Ovary (tissue), 3 donors: Measurements from ENCODE around the gene UNC13B.

ENCODE experiments used
- EP300 ChIP-seq: sonication (generic); formaldehyde crosslinking; IDR thresholded peaks from one replicate; pipeline ENCODE4 v1.6.1; 2017; ENCODE audit warnings: antibody characterized with exemption
- POLR2A ChIP-seq: fragments of 450-650 bp; IDR thresholded peaks from one replicate; pipeline ENCODE4 v1.6.1; 2017; ENCODE audit warnings: antibody characterized with exemption, mild to moderate bottlenecking, moderate library complexity
- TF ChIP-seq, protein P1 (sequence below), 3 donors: fragments of 450-650 bp in 2 of 3; fragments of 200-600 bp in 1 of 3; IDR thresholded peaks; one replicate each; pipeline versions ENCODE4 v1.5.1 to v1.8.0; 2016 to 2022; ENCODE audit warnings: antibody characterized with exemption in 3 of 3, mild to moderate bottlenecking in 1 of 3
- donor health status: DM: no; HTN: no; CAD: no.

DNA sequence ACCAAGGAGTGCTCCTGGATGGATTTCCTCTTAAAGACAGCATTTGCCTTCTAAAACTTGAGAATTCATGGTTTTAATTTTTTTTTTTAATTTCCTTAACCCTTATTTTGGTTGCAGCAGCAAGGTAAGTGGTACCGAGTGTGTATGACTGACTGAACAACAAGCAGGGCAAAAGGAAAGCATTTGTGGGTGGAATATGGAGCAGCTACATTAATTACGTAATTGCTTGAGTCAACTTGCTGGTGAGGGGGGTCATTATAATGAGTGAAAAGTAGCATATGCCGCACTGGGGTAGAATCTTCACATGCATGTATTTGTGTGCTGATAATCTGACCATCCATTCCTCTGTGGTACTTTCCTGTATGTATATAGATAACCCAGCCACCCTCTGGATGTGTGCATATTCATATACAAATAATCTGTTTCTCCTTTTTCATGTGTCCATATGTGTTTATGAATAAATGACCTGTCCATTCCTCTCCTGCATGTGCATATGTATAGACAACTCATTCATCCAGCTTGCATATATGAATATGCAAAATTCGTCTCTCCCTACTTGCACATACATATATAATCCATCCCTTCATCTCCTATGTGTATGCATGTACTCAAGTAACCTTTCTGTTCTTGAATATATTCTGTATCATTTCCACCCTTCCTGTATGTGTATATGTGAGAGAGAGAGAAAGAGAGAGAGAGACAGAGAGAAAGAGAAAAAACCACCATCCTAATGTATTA, 180.6 kb downstream of the UNC13B start:
- TF ChIP-seq, protein P1, sequence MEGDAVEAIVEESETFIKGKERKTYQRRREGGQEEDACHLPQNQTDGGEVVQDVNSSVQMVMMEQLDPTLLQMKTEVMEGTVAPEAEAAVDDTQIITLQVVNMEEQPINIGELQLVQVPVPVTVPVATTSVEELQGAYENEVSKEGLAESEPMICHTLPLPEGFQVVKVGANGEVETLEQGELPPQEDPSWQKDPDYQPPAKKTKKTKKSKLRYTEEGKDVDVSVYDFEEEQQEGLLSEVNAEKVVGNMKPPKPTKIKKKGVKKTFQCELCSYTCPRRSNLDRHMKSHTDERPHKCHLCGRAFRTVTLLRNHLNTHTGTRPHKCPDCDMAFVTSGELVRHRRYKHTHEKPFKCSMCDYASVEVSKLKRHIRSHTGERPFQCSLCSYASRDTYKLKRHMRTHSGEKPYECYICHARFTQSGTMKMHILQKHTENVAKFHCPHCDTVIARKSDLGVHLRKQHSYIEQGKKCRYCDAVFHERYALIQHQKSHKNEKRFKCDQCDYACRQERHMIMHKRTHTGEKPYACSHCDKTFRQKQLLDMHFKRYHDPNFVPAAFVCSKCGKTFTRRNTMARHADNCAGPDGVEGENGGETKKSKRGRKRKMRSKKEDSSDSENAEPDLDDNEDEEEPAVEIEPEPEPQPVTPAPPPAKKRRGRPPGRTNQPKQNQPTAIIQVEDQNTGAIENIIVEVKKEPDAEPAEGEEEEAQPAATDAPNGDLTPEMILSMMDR (IDR thresholded peaks at IDR 0.05), result no peak
- TF ChIP-seq POLR2A (no peak), EP300 (no peak)
